Cardiac muscle cell (in vitro differentiated cells and primary cell): Measurements from ENCODE around the gene JPH2. TPM values are rescaled to one million over a fixed set of nuclear protein-coding genes. Genes with fewer than 3 reads are reported as not detected.

Experiments used
- DNase-seq, 2 donors: peaks; one replicate each; pipeline versions ENCODE4 v3.0.0 to v3.0.0-alpha.2; 2010 to 2017; ENCODE audit warnings: low read depth in 1 of 2, low spot score in 1 of 2
- H3K27ac ChIP-seq: fragments of 200-600 bp; sonication (generic); 2 replicates; pipeline ENCODE4 v1.5.1; 2016
- H3K27me3 ChIP-seq: fragments of 200-600 bp; sonication (generic); 2 replicates; pipeline ENCODE4 v1.6.0; 2016; ENCODE audit warnings: control low read depth
- H3K36me3 ChIP-seq: fragments of 200-600 bp; sonication (generic); 2 replicates; pipeline ENCODE4 v1.5.1; 2016; ENCODE audit warnings: control low read depth
- H3K4me1 ChIP-seq: fragments of 200-600 bp; sonication (generic); 2 replicates; pipeline ENCODE4 v1.8.1; 2017; ENCODE audit warnings: low read depth, mild to moderate bottlenecking, mixed run types
- H3K4me3 ChIP-seq: fragments of 200-600 bp; sonication (generic); 2 replicates; pipeline ENCODE4 v1.5.1; 2016; ENCODE audit warnings: mild to moderate bottlenecking
- H3K9me3 ChIP-seq: fragments of 200-600 bp; sonication (generic); 2 replicates; pipeline ENCODE4 v1.5.1; 2017; ENCODE audit warnings: low read depth, mild to moderate bottlenecking, control low read depth
- CTCF ChIP-seq: IDR thresholded peaks from 2 replicates; pipeline ENCODE4 v1.5.1; 2012; ENCODE audit warnings: low read depth, mild to moderate bottlenecking, low read length
- polyA plus RNA-seq: library from polyadenylated mRNA; unstranded; fragments of >200 nt; fragmentation: Nextera tagmentation; extraction: Ambion mirVana; gene quantifications from 2 replicates; pipeline ENCODE4 v1.2.1, GENCODE V29; 2016
- total RNA-seq: library from RNA; depleted of rRNA; stranded (reverse); fragments of >200 nt; gene quantifications from 2 replicates; pipeline ENCODE4 v1.2.3, GENCODE V29; 2016

The JPH2 gene
- total and polyA plus RNA-seq, 2 experiments from 2014 or later, result 97.2 to 205 TPM

GRCh38 chr20:44218446-44218845 is 31.5 kb upstream of the JPH2 start:
- TF ChIP-seq CTCF, result no peak

GRCh38 chr20:44217342-44218092 is 30.5 kb upstream of the JPH2 start:
- H3K27me3 ChIP-seq, result no peaks in the 10 kb centered on the region
- peaks cover 24% of the 10 kb centered on the region for H3K4me1 ChIP-seq
- no peaks in the 10 kb centered on the region for H3K36me3 ChIP-seq
- H3K4me3 ChIP-seq, result no peak overlapping the region
- peak; percentile 84 to 86 for DNase-seq
- no peaks in the 10 kb centered on the region for H3K9me3 ChIP-seq
- H3K27ac ChIP-seq, result peak overlapping the region; percentile 95
- peak; percentile 97 for TF ChIP-seq CTCF

More at GRCh38 chr20:44218446-44218845, 31.5 kb upstream of the JPH2 start:
- no peaks in the 10 kb centered on the region for H3K27me3 ChIP-seq
- H3K36me3 ChIP-seq, result no peaks in the 10 kb centered on the region
- H3K9me3 ChIP-seq, result no peaks in the 10 kb centered on the region
- no peak for DNase-seq
- H3K4me3 ChIP-seq, result no peak overlapping the region
- peaks cover 31% of the 10 kb centered on the region for H3K4me1 ChIP-seq
- H3K27ac ChIP-seq, result peak overlapping the region; percentile 95

- Histone ChIP-seq H3K36me3 (no peaks in the 10 kb centered on the region), H3K4me1 (peaks cover 30% of the 10 kb centered on the region), H3K9me3 (no peaks in the 10 kb centered on the region), H3K4me3 (no peak overlapping the region), H3K27ac (no peak overlapping the region), H3K27me3 (no peaks in the 10 kb centered on the region)
- TF ChIP-seq CTCF, result peak; percentile 93
- DNase-seq, result peak; percentile 73 to 80
Measured at GRCh38 chr20:44215125-44215524, 28.1 kb upstream of the JPH2 start.

- DNase-seq, result no peak
- no peak for TF ChIP-seq CTCF
- no peaks in the 10 kb centered on the region for H3K9me3 ChIP-seq
- H3K27ac ChIP-seq, result no peak overlapping the region
- H3K36me3 ChIP-seq, result no peaks in the 10 kb centered on the region
- peaks cover 27% of the 10 kb centered on the region for H3K4me1 ChIP-seq
- no peak overlapping the region for H3K4me3 ChIP-seq
- no peaks in the 10 kb centered on the region for H3K27me3 ChIP-seq
Measured at GRCh38 chr20:44212792-44213191, 25.8 kb upstream of the JPH2 start.

GRCh38 chr20:44211177-44212039 is 24.4 kb upstream of the JPH2 start:
- Histone ChIP-seq H3K9me3 (no peaks in the 10 kb centered on the region), H3K27me3 (no peaks in the 10 kb centered on the region), H3K36me3 (no peaks in the 10 kb centered on the region), H3K27ac (peak overlapping the region; percentile 98), H3K4me1 (peaks cover 30% of the 10 kb centered on the region), H3K4me3 (peak overlapping the region; percentile 73)
- no peak for TF ChIP-seq CTCF
- peak in 1 of 2 donors; percentile 40 for DNase-seq
